Measurements from ENCODE around the gene MED31. TPM values are rescaled to one million over a fixed set of nuclear protein-coding genes. Genes with fewer than 3 reads are reported as not detected.

Gene MED31
- total RNA-seq, 1 experiment from 2014 or later, result 18.8 TPM

DNA sequence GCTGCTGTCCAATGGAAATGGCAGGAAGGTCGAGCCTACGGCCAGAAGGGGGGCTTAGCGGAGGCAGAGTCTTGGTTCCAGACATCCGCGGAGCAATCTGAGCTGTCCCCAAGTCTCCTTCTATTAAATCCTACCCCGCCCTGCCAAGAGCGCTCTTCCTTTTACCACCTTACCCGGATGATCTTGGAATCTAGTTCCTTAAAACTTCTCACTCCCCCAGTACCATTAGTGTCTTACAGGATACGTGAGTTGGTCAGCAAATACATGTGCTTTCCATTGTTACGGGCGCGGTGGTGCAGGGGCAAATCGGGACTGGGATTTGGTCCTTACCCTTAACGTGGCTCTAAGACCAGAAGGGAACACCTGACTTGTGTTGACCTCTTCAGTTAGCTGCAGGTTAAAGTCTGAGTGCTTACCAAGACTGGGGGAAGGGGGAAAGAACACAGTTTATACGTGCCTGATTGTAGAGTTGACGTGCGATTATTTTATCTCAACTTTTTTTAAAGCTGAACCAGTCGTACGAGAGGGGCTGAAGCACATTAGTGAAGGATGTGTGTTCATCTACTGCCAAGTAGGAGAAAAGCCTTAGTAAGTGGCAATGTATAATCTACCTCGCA lies 10.1 kb downstream of the MED31 start:
- CTCF ChIA-PET, result no interaction called here
- H4K20me1 ChIP-seq (ENCODE audit: low read length), result peaks cover 26% of the 10 kb centered on the region

DNA sequence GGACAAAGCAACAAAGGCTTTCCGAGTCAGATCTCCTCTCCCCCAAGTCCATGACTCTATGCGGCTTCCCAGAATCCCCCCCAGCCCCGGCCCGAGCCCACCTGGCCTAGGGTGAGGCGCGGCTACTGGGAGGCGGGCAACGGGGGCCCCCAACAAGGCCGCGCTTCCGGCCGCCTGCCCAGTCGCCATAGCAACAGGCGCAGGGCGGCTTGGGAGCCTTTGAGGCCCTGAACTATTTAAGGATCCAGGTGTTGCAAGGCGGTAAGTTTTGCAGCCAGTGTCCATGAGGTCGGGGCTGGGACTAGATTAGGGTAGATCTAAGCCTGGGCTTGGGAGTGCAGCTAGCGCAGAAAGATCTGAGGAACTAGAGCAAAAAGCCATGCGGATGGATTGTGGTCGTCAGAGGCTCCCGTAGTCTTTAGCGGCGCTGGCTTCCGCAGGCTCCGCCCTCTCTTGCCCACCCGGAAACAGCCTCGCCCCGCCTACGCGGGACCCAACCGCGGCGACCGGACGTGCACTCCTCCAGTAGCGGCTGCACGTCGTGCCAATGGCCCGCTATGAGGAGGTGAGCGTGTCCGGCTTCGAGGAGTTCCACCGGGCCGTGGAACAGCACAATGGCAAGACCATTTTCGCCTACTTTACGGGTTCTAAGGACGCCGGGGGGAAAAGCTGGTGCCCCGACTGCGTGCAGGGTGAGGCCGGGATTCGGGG lies 10.7 kb downstream of the MED31 start, which contains the start of the genes KIAA0753 and TXNDC17:
Gene KIAA0753 (minus strand): TSS at position 176 of the 711 bp plus-strand sequence. CDS start 5,608 bp downstream, outside the sequence.
Gene TXNDC17 (plus strand): TSS at position 525 of the 711 bp plus-strand sequence. CDS start 23 bp downstream, at position 548.
- Histone ChIP-seq H3K9me3 (ENCODE audit: low read length) (no peaks in the 10 kb centered on the region), H4K20me1 (ENCODE audit: low read length) (peaks cover 26% of the 10 kb centered on the region), H3K36me3 (ENCODE audit: low read depth, low read length) (peaks cover 13% of the 10 kb centered on the region; the same call in 1 of the 2 replicates), H3F3A (ENCODE audit: low read length, unreplicated experiment) (peaks cover 24% of the 10 kb centered on the region), H3K79me2 (ENCODE audit: low read length) (peaks cover 61% of the 10 kb centered on the region), H2AFZ (ENCODE audit: low read length) (peak within 1 kb of the TSS; percentile 97), H3K4me3 (ENCODE audit: low read length) (peak within 1 kb of the TSS; percentile 80), H3K9ac (ENCODE audit: low read length) (peak within 1 kb of the TSS; percentile 87), H3K9me2 (replicated peaks; ENCODE audit: low read length) (no peaks in the 10 kb centered on the region), H3K27ac (ENCODE audit: low read length) (peak within 1 kb of the TSS; percentile 82), H3K4me2 (ENCODE audit: low read length) (peak within 1 kb of the TSS; percentile 96), H3K4me1 (ENCODE audit: insufficient read depth, low read length) (peaks cover 42% of the 10 kb centered on the region), H3K27me3 (ENCODE audit: low read length) (no peaks in the 10 kb centered on the region)
- BruUV-seq (replicated peaks), result no TSS peak
- ChIA-PET POLR2A (ENCODE audit: unreplicated experiment) (interaction anchor here (0.7 kb wide), 2 partner anchors 275 to 1160 kb away, joined by 3 to 4 read pairs; no protein-coding TSS in a partner anchor), CTCF (interaction anchor here (1.6 kb wide), 1 partner anchor 8 kb away, joined by 7 read pairs; no protein-coding TSS in a partner anchor)
- intact Hi-C loops (cut with micrococcal nuclease), result no loop called here
- DNase-seq (peak; percentile 85), ATAC-seq (peak; percentile 76)
- TF ChIP-seq, protein P1, sequence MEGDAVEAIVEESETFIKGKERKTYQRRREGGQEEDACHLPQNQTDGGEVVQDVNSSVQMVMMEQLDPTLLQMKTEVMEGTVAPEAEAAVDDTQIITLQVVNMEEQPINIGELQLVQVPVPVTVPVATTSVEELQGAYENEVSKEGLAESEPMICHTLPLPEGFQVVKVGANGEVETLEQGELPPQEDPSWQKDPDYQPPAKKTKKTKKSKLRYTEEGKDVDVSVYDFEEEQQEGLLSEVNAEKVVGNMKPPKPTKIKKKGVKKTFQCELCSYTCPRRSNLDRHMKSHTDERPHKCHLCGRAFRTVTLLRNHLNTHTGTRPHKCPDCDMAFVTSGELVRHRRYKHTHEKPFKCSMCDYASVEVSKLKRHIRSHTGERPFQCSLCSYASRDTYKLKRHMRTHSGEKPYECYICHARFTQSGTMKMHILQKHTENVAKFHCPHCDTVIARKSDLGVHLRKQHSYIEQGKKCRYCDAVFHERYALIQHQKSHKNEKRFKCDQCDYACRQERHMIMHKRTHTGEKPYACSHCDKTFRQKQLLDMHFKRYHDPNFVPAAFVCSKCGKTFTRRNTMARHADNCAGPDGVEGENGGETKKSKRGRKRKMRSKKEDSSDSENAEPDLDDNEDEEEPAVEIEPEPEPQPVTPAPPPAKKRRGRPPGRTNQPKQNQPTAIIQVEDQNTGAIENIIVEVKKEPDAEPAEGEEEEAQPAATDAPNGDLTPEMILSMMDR (conservative IDR thresholded peaks at IDR 0.05; ENCODE audit: low read depth, low read length), result no peak
- TF ChIP-seq EZH2 (IDR thresholded peaks at IDR 0.05; ENCODE audit: low read length, unreplicated experiment), result no peak
- no peak for TF ChIP-seq EZH2phosphoT487 (IDR thresholded peaks at IDR 0.05; ENCODE audit: borderline replicate concordance, low read length)

More for the DNA sequence above, 10.1 kb downstream of the MED31 start:
- H2AFZ ChIP-seq (ENCODE audit: low read length), result peak overlapping the region; percentile 97
- H3K27ac ChIP-seq (ENCODE audit: low read length), result peak overlapping the region; percentile 82
- H3K79me2 ChIP-seq (ENCODE audit: low read length), result peaks cover 68% of the 10 kb centered on the region
- no peaks in the 10 kb centered on the region for H3K27me3 ChIP-seq (ENCODE audit: low read length)
- H3K4me2 ChIP-seq (ENCODE audit: low read length), result peak overlapping the region; percentile 96
- peak overlapping the region; percentile 80 for H3K4me3 ChIP-seq (ENCODE audit: low read length)
- POLR2A ChIA-PET (ENCODE audit: unreplicated experiment), result interaction anchor here (0.6 kb wide), 1 partner anchor 197 kb away, joined by 3 read pairs; the partner anchor contains the start of gene PIMREG
- no peaks in the 10 kb centered on the region for H3K9me2 ChIP-seq (replicated peaks; ENCODE audit: low read length)
- peaks cover 18% of the 10 kb centered on the region; the same call in 1 of the 2 replicates for H3K36me3 ChIP-seq (ENCODE audit: low read depth, low read length)
- TF ChIP-seq EZH2 (IDR thresholded peaks at IDR 0.05; ENCODE audit: low read length, unreplicated experiment) (no peak), EZH2phosphoT487 (IDR thresholded peaks at IDR 0.05; ENCODE audit: borderline replicate concordance, low read length) (no peak)
- TF ChIP-seq, protein P1 (conservative IDR thresholded peaks at IDR 0.05; ENCODE audit: low read depth, low read length), result no peak
- intact Hi-C loops (cut with micrococcal nuclease), result no loop called here
- DNase-seq (peak; percentile 17), ATAC-seq (peak; percentile 10)
- peak overlapping the region; percentile 87 for H3K9ac ChIP-seq (ENCODE audit: low read length)
- H3F3A ChIP-seq (ENCODE audit: low read length, unreplicated experiment), result peaks cover 24% of the 10 kb centered on the region
- H3K9me3 ChIP-seq (ENCODE audit: low read length), result no peaks in the 10 kb centered on the region
- peaks cover 42% of the 10 kb centered on the region for H3K4me1 ChIP-seq (ENCODE audit: insufficient read depth, low read length)
- TSS peak; percentile 71 for BruUV-seq (replicated peaks)

Measured in PC-3 (cell line).